Psoas muscle (tissue), 8 donors: ENCODE data around the gene UBIAD1. TPM values are rescaled to one million over a fixed set of nuclear protein-coding genes. Genes with fewer than 3 reads are reported as not detected.
"Not testable (repeated sequence)": the region's sequence is repeated elsewhere in the genome, so short reads cannot be mapped to it uniquely, and the experiment has no call there.

Source experiments
- ATAC-seq, 4 donors: fragments of 200-7000 bp; cut with Tn5 transposase; one replicate each; pipeline ENCODE4 v1.9.1; 2020; ENCODE audit warnings: moderate library complexity in 3 of 4, mild to moderate bottlenecking in 2 of 4
- DNase-seq, 2 donors: peaks; one replicate each; pipeline ENCODE4 v3.0.0-alpha.2; 2020
- H3K27ac ChIP-seq: fragments of 200-600 bp; one replicate; pipeline ENCODE4 v1.8.0; 2022
- H3K27me3 ChIP-seq, 3 donors: fragments of 200-600 bp in 1 of 3; one replicate each; pipeline versions ENCODE4 v1.6.1 to v1.8.0; 2013 to 2022; ENCODE audit warnings: low read length in 2 of 3, mild to moderate bottlenecking in 2 of 3, moderate library complexity in 1 of 3; ENCODE audit not compliant: insufficient read depth in 3 of 3
- H3K36me3 ChIP-seq, 2 donors: fragments of 200-600 bp in 1 of 2; one replicate each; pipeline versions ENCODE4 v1.6.1 to v1.8.0; 2013 to 2022; ENCODE audit warnings: low read depth in 1 of 2, mild to moderate bottlenecking in 1 of 2, moderate library complexity in 1 of 2; ENCODE audit not compliant: insufficient read depth in 1 of 2
- H3K4me1 ChIP-seq: fragments of 200-600 bp; one replicate; pipeline ENCODE4 v1.8.0; 2022
- H3K4me3 ChIP-seq: fragments of 200-600 bp; one replicate; pipeline ENCODE4 v1.8.0; 2022; ENCODE audit warnings: mild to moderate bottlenecking
- H3K9me3 ChIP-seq: fragments of 200-600 bp; one replicate; pipeline ENCODE4 v1.8.0; 2022
- CTCF ChIP-seq: fragments of 200-600 bp; IDR thresholded peaks from one replicate; pipeline ENCODE4 v1.8.0; 2022; ENCODE audit warnings: antibody characterized with exemption
- WGBS, 3 donors: extraction: QIAGEN DNeasy Blood & Tissue Kit; methylation state at CpG; one replicate each; pipeline versions ENCODE4 v1.1.6 to v1.1.7; 2013; 5-methylcytosine and 5-hydroxymethylcytosine counted together
- intact Hi-C, 2 donors: fragments of 100-400 bp; cut with DNase I; formaldehyde crosslinking; loops; one replicate each; pipeline versions ENCODE4 v1.11.0 to v1.14.2; 2022
- polyA plus RNA-seq, 3 donors: library from polyadenylated mRNA; stranded (reverse); fragments of 200-250 nt; gene quantifications; one replicate each; pipeline ENCODE4 v1.2.3, GENCODE V29; 2013
- total RNA-seq, 4 donors: library from RNA; stranded (reverse); fragmentation: NEBNext Ultra II Directional in 2 of 4; extraction: Animal tissue kit (Norgen Biotek cat#: 25700) in 2 of 4; gene quantifications; one replicate each; pipeline versions ENCODE4 v1.2.1 to v1.2.4, GENCODE V29; 2021 to 2023
- donor health status: healthy with polysubstance abuse.
- donor health status: DM: no; HTN: no; CAD: no; lungs with moderate emphysema.
- donor health status: Bipolar disorder and iron deficiency.
- donor health status: healthy.
- donor health status: DM: yes; HTN: yes; CAD: no.
- donor health status: DM: no; HTN: no; CAD: no.
- donor health status: DM: no; HTN: no; CAD: no.
- donor health status: DM: yes; HTN: yes; CAD: no.

UBIAD1 gene
- total and polyA plus RNA-seq, 7 donors, result 19.0 to 29.4 (median 25.0) TPM

- intact Hi-C loops, result no loop called here
- 0% methylated on average over 59 to 60 of the region's 60 CpGs for WGBS, 3 donors
- Histone ChIP-seq H3K4me1 (peaks cover 10% of the 10 kb centered on the region), H3K4me3 (peak within 1 kb of the TSS; percentile 100), H3K27ac (peak within 1 kb of the TSS; percentile 92), H3K9me3 (no peaks in the 10 kb centered on the region), H3K36me3 (peaks cover 5 to 28% of the 10 kb centered on the region in 2 donors), H3K27me3 (no peaks in the 10 kb centered on the region)
- ATAC-seq (peak; percentile 99 to 100 (median 99)), DNase-seq (peak; percentile 98)
- peak; percentile 21 for TF ChIP-seq CTCF
Observed at GRCh38 chr1:11262171-11263049, 10.6 kb upstream of the UBIAD1 start, which contains the start of gene MTOR. TSS of gene MTOR (minus strand) at chr1:11262551. CDS start at chr1:11259409, 3,142 bp downstream.

GRCh38 chr1:11266268-11267074, 6.5 kb upstream of the UBIAD1 start:
- WGBS, 3 donors, result 77 to 79% (median 78%) methylated on average over 12 of the region's 12 CpGs
- H3K36me3 ChIP-seq, result no peaks in the 10 kb centered on the region
- H3K27ac ChIP-seq, result no peak overlapping the region
- TF ChIP-seq CTCF, result no peak
- H3K27me3 ChIP-seq, result no peaks in the 10 kb centered on the region
- ATAC-seq, result no peak
- no peak overlapping the region for H3K4me3 ChIP-seq
- no peaks in the 10 kb centered on the region for H3K9me3 ChIP-seq
- no peak for DNase-seq
- H3K4me1 ChIP-seq, result peaks cover 2% of the 10 kb centered on the region
- intact Hi-C loops, result no loop called here

- ATAC-seq, H3K36me3 ChIP-seq, H3K4me1 ChIP-seq, H3K27me3 ChIP-seq, DNase-seq, H3K9me3 ChIP-seq, H3K4me3 ChIP-seq, H3K27ac ChIP-seq, intact Hi-C loops: not testable (repeated sequence)
- 77 to 81% (median 78%) methylated on average over 19 of the region's 19 CpGs for WGBS, 3 donors
Observed at GRCh38 chr1:11267350-11268337, 5.4 kb upstream of the UBIAD1 start.

- ATAC-seq, result no peak
- Histone ChIP-seq H3K27ac (peak overlapping the region; percentile 32), H3K9me3 (no peaks in the 10 kb centered on the region), H3K4me1 (peaks cover 28% of the 10 kb centered on the region), H3K27me3 (no peaks in the 10 kb centered on the region), H3K4me3 (peak overlapping the region; percentile 59), H3K36me3 (peaks cover 4 to 18% of the 10 kb centered on the region in 2 donors)
- no peak for TF ChIP-seq CTCF
- intact Hi-C loops, result loop anchor here in 1 of 2 donors (10.0 kb wide), 1 partner anchor 462 kb away; the partner anchor contains the start of gene AGTRAP
- DNase-seq, result no peak
- WGBS, 3 donors, result 11 to 13% (median 13%) methylated on average over 9 of the region's 9 CpGs
Observed at GRCh38 chr1:11272544-11272831, 510 bp upstream of the UBIAD1 start.
